Neural progenitor cell (in vitro differentiated cells): ENCODE data around the gene CREB3.

Source experiments
- CTCF ChIP-seq: fragments of 200-600 bp; sonication (generic); IDR thresholded peaks from 2 replicates; pipeline ENCODE4 v1.5.1; 2017; ENCODE audit warnings: antibody characterized with exemption, mild to moderate bottlenecking
- EZH2phosphoT487 ChIP-seq: fragments of 200-600 bp; sonication (generic); IDR thresholded peaks from 2 replicates; pipeline ENCODE4 v1.6.1; 2017; ENCODE audit warnings: antibody characterized with exemption

- TF ChIP-seq CTCF: no peak
- no peak for TF ChIP-seq EZH2phosphoT487
These were observed 866 bp upstream of the CREB3 start for GRCh38 chr9:35731415-35732184.
